HG03060 (cell line): ENCODE measurements around the gene TSEN2.
"Not testable (repeated sequence)": the region's sequence is repeated elsewhere in the genome, so short reads cannot be mapped to it uniquely, and the experiment has no call there.

ENCODE experiments used
- ATAC-seq: cut with Tn5 transposase; IDR thresholded peaks from one replicate; pipeline ENCODE4 v1.9.1; 2021; ENCODE audit warnings: low read depth, moderate number of reproducible peaks; ENCODE audit not compliant: unreplicated experiment

Gene TSEN2

GRCh38 chr3:12499474-12499873 is 15.2 kb downstream of the TSEN2 start:
- ATAC-seq: no peak

- no peak for ATAC-seq
Measured at GRCh38 chr3:12501360-12502020, 17.2 kb downstream of the TSEN2 start.

GRCh38 chr3:12503126-12503957 is 19.1 kb downstream of the TSEN2 start:
- no peak for ATAC-seq

GRCh38 chr3:12506201-12506709 is 22.0 kb downstream of the TSEN2 start:
- no peak for ATAC-seq

GRCh38 chr3:12507591-12508281 is 23.5 kb downstream of the TSEN2 start:
- no peak for ATAC-seq

- ATAC-seq: no peak
Measured at GRCh38 chr3:12508291-12508700, 24.0 kb downstream of the TSEN2 start.

GRCh38 chr3:12509466-12509865 is 25.2 kb downstream of the TSEN2 start:
- no peak for ATAC-seq

GRCh38 chr3:12512534-12513118 is 28.3 kb downstream of the TSEN2 start:
- ATAC-seq: no peak

GRCh38 chr3:12513694-12514446 is 29.6 kb downstream of the TSEN2 start:
- ATAC-seq: no peak

GRCh38 chr3:12515631-12516030 is 31.4 kb downstream of the TSEN2 start:
- no peak for ATAC-seq

- no peak for ATAC-seq
Measured at GRCh38 chr3:12516873-12517272, 32.6 kb downstream of the TSEN2 start.

GRCh38 chr3:12518261-12519028 is 34.2 kb downstream of the TSEN2 start:
- ATAC-seq: no peak

GRCh38 chr3:12521010-12521409 is 36.7 kb downstream of the TSEN2 start:
- ATAC-seq: no peak

- no peak for ATAC-seq
Measured at GRCh38 chr3:12522721-12523120, 38.4 kb downstream of the TSEN2 start.

GRCh38 chr3:12527757-12528143 is 43.5 kb downstream of the TSEN2 start:
- no peak for ATAC-seq

- no peak for ATAC-seq
Measured at GRCh38 chr3:12532182-12532581, 47.9 kb downstream of the TSEN2 start.

- no peak for ATAC-seq
Measured at GRCh38 chr3:12536423-12536822, 52.1 kb downstream of the TSEN2 start.

GRCh38 chr3:12541625-12542024 is 57.3 kb downstream of the TSEN2 start:
- no peak for ATAC-seq

GRCh38 chr3:12543497-12543896 is 59.2 kb downstream of the TSEN2 start:
- ATAC-seq: not testable (repeated sequence)
